ENCODE results near the gene PXMP2. TPM values are rescaled to one million over a fixed set of nuclear protein-coding genes. Genes with fewer than 3 reads are reported as not detected.

Gene PXMP2
- total RNA-seq, 4 donors from 2014 or later: 22.8 to 87.0 (median 40.3) TPM

DNA sequence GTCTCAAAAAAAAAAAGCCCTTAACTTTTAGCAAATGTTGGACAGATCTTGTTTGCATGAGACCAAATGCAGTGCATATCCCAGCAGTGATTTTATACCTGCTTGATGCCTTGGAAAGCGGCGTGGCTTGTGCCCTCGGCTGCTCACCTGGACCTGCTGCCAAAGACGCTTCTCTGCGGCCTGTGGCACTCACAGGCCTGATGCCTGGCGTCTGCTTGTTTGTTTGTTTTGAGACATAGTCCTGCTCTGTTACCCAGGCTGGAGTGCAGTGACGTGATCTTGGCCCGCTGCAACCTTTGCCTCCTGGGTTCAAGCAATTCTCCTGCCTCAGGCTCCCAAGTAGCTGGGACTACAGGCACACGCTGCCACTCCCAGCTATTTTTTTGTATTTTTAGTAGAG lies 28.5 kb downstream of the PXMP2 start:
- TF ChIP-seq, protein P1, sequence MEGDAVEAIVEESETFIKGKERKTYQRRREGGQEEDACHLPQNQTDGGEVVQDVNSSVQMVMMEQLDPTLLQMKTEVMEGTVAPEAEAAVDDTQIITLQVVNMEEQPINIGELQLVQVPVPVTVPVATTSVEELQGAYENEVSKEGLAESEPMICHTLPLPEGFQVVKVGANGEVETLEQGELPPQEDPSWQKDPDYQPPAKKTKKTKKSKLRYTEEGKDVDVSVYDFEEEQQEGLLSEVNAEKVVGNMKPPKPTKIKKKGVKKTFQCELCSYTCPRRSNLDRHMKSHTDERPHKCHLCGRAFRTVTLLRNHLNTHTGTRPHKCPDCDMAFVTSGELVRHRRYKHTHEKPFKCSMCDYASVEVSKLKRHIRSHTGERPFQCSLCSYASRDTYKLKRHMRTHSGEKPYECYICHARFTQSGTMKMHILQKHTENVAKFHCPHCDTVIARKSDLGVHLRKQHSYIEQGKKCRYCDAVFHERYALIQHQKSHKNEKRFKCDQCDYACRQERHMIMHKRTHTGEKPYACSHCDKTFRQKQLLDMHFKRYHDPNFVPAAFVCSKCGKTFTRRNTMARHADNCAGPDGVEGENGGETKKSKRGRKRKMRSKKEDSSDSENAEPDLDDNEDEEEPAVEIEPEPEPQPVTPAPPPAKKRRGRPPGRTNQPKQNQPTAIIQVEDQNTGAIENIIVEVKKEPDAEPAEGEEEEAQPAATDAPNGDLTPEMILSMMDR (IDR thresholded peaks at IDR 0.05; ENCODE audit: low read depth): no peak

DNA sequence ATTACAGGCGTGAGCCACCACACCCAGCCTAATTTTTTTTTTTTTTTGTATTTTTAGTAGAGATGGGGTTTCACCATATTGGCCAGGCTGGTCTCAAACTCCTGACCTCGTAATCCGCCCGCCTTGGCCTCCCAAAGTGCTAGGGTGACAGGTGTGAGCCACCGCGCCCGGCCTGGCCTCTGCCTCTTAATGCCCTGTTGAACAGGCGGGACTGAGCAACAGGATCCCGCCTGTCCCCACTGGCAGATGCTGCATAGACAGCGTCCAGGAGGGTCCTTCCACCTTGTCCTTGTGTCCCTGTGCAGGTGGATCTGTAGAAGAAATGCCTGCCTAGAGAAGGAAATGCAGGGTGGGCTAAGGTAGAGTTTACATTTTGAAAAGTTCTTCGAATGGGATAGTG lies 29.0 kb downstream of the PXMP2 start:
- TF ChIP-seq, protein P1 (IDR thresholded peaks at IDR 0.05; ENCODE audit: low read depth): no peak

DNA sequence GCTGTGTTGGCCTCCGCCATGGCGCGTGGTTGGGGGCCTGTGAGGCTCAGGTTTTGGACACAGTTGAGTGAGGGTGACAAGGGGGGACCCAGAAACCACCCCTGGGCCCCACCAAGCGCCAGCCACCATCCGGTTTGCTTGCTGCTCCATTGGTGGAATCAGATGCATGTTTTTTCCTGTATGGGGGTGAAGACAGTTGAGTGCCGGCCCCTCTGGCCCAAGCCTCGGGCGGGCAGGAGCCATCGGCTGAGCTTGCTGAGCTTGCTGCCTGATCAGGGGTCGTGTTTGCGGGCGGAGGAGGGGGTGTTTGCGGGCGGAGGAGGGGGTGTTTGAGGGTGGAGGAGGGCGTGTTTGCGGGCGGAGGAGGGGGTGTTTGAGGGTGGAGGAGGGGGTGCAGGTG lies 29.6 kb downstream of the PXMP2 start:
- TF ChIP-seq, protein P1 (IDR thresholded peaks at IDR 0.05; ENCODE audit: low read depth): no peak

DNA sequence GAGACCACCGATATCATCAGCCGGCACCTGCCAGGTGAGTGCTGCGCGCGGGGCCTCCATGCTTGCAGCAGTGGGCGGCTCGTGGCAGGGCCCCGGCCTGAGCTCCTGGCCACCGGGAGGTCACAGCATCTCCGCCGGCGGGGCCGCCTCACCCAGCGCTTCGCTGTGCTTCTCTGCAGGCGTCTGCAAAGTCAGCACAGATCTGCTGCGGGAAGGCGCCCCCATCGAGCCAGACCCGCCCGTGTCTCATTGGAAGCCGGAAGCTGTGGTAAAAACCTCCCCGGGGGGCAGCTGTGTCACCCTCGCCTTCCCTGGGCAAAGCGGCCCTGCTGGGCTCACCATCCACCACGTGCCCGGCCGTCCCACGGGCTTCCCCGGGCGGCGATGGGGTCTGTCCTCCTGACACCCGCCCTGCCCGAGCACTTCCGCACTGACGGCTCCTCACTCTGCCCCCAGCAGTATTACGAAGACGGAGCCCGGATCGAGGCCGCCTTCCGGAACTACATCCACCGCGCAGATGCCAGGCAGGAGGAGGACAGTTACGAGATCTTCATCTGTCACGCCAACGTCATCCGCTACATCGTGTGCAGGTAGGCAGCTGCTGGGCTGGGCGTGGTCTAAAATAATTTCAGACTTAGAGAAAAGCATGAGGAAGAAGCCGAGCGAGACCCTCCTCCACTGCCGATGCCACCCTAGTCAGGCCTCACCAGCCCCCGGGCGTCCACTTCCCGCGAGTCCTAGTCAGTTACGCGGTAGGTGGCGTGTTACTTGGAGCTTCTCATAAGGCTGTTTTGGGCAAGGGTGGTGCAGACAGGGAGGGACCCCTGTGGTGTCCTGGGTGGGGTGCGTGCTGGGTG lies 30.4 kb downstream of the PXMP2 start:
- TF ChIP-seq, protein P1 (IDR thresholded peaks at IDR 0.05; ENCODE audit: low read depth): no peak

DNA sequence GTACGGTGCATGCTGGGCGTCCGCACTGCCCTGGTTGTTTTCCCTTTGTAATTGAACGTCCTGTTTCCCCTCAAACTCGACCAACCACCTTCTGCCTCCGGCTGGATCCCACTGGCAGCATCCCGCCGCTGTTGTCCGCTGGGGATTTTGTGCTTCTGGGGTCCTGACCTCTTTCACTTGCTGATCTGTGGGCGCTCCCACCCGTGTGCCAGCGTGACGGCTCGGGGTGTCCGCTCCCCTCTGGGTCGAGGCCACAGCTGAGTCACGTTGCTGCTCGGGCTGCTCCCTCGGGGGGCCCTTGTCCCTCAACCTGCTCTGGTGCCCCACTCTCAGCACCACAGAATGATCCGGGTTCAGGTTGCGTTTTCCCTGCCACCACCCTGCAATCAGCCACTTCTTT lies 31.3 kb downstream of the PXMP2 start:
- TF ChIP-seq, protein P1 (IDR thresholded peaks at IDR 0.05; ENCODE audit: low read depth): no peak

DNA sequence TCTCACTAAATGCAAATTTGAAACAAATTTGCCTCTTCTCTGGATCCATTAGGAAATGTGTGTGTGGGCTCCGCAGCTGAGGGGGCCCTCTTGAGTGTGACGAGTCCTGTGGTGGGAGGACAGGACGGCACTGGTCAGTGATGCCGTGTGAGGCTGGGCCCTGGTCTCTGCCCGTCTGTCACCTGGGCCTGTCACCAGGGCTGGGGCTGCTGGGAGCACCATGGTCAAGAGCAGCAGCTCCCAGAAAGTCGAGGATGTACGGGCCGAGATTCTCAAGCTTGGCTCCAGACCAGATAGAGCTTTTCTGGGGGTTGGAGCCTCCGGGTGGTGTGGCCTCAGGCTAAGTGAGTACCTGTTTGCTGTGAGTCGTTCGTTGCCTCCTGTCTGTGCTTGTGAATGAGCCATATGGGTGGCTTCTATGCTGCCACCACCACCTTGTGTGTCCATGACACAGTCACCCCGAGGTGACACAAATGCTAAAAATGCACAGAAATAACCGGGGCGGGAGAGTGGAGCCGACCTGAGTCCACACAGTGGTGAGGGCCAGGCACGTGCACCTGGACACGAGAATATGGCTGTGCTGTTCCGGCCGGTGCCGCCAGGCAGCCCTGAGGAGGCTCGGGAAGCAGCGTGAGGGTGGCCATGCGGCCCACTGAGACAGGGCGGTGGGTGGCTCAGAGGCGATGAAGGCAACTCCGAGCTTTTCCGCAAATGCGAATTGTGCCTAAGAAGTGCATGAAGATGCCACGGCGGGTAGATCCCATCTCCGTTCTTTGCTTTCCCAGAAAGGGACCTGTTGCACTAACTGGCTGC lies 32.0 kb downstream of the PXMP2 start:
- TF ChIP-seq, protein P1 (IDR thresholded peaks at IDR 0.05; ENCODE audit: low read depth): no peak

DNA sequence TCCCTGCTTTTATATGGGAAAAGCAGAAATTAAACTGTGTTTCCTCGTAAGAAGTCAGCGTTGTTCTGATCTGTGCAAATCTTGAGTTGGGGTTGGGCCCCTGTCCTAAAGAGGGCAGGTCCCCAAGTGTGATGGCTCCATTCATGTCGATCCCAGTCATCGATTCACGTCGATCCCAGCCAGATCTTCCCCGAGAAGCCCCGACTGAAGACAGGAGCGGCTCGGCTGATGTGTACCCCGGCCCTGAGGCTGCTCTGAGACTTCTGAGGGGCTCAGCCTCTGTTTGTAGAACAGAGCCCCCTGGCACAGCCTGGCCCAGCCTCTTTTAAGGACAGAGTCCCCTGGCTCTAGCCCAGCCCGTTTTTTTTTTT lies 32.6 kb downstream of the PXMP2 start:
- TF ChIP-seq, protein P1 (IDR thresholded peaks at IDR 0.05; ENCODE audit: low read depth): no peak

All from subcutaneous adipose tissue (tissue), 4 donors.